Thyroid gland (tissue), 4 donors: Measurements from ENCODE around the gene SLC51A. TPM values are rescaled to one million over a fixed set of nuclear protein-coding genes. Genes with fewer than 3 reads are reported as not detected.

ENCODE experiments used
- DNase-seq, 2 donors: peaks; one replicate each; pipeline ENCODE4 v3.0.0-alpha.2; 2019
- H3K27ac ChIP-seq, 3 donors: fragments of 200-600 bp; sonication (generic); 1 replicate in 2 of 3; 2 replicates in 1 of 3; pipeline ENCODE4 v1.5.1; 2016 to 2019; ENCODE audit warnings: mild to moderate bottlenecking in 1 of 3, moderate library complexity in 1 of 3
- H3K27me3 ChIP-seq: fragments of 200-600 bp; sonication (generic); one replicate; pipeline ENCODE4 v1.5.1; 2019
- H3K36me3 ChIP-seq, 2 donors: fragments of 200-600 bp; sonication (generic); one replicate each; pipeline ENCODE4 v1.5.1; 2016 to 2019
- H3K4me1 ChIP-seq, 2 donors: fragments of 200-600 bp; sonication (generic); one replicate each; pipeline ENCODE4 v1.5.1; 2017 to 2019
- H3K4me3 ChIP-seq, 3 donors: fragments of 200-600 bp; sonication (generic); replicated peaks in 1 of 3; 1 replicate in 2 of 3; 2 replicates in 1 of 3; pipeline ENCODE4 v1.5.1; 2016; ENCODE audit warnings: mild to moderate bottlenecking in 1 of 3
- H3K9me3 ChIP-seq: fragments of 200-600 bp; sonication (generic); one replicate; pipeline ENCODE4 v1.5.1; 2017
- POLR2A ChIP-seq, 2 donors: fragments of 450-650 bp; IDR thresholded peaks; one replicate each; pipeline ENCODE4 v1.6.1; 2017; ENCODE audit warnings: antibody characterized with exemption in 2 of 2, mild to moderate bottlenecking in 2 of 2, moderate library complexity in 1 of 2
- WGBS, 2 donors: methylation state at CpG; one replicate each; pipeline ENCODE4 v1.1.5; 2017; 5-methylcytosine and 5-hydroxymethylcytosine counted together
- intact Hi-C: fragments of 100-400 bp; cut with DNase I; formaldehyde crosslinking; loops from one replicate; pipeline ENCODE4 v1.15.1; 2023
- total RNA-seq, 4 donors: library from RNA; depleted of rRNA; stranded (reverse); fragments of >200 nt; gene quantifications; one replicate each; pipeline ENCODE4 v1.2.3, GENCODE V29; 2016
- TF ChIP-seq, protein P1 (sequence below), 6 experiments: fragments of 200-600 bp in 3 of 6; fragments of 450-650 bp in 3 of 6; sonication (generic) in 3 of 6; IDR thresholded peaks; one replicate each; pipeline ENCODE4 v1.5.1; 2016 to 2019; ENCODE audit warnings: antibody characterized with exemption in 6 of 6, mild to moderate bottlenecking in 2 of 6, inconsistent platforms in 1 of 6, moderate library complexity in 1 of 6

The SLC51A gene
- total RNA-seq, 4 donors from 2014 or later, result 0.56 to 0.63 TPM; not detected in 2

DNA sequence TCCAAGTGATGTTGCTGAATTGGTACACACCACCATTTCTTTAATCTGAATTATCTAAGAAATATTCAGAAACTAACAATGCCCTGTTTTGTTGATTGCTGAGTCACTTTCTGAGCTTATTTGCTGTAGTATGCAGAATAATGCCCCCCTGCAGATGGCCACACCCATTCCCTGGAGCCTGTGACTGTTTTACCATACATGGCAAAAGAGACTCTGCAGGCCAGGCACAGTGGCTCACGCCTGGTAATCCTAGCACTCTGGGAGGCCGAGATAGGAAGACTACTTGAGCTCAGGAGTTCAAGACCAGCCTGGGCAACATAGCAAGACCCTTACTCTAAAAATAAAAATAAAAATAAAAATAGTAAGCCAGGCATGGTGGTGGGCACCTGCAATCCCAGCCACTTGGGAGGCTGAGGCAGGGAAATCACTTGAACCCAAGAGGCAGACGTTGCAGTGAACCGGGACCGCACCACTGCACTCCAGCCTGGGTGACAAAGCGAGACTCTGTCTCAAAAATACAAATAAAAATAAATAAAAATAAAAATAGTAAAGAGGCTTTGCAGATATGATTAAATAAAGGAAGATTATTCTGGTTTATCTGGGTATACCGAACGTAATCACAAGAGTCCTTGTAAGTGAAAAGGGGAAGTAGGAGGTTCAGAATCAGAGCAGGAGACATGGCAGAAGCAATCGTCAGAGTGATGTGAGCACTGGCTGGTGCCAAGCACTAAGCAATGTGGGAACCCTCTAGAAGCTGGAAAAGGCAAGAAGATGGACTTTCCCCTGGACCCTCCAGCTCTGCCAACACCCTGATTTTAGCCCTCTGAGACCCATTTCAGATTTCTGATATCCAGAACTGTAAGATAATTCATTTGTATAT lies 52.2 kb downstream of the SLC51A start:
- H3K9me3 ChIP-seq, result no peaks in the 10 kb centered on the region
- DNase-seq, result no peak
- intact Hi-C loops, result no loop called here
- no peaks in the 10 kb centered on the region for H3K27me3 ChIP-seq
- H3K4me3 ChIP-seq, result no peak overlapping the region
- TF ChIP-seq, protein P1, sequence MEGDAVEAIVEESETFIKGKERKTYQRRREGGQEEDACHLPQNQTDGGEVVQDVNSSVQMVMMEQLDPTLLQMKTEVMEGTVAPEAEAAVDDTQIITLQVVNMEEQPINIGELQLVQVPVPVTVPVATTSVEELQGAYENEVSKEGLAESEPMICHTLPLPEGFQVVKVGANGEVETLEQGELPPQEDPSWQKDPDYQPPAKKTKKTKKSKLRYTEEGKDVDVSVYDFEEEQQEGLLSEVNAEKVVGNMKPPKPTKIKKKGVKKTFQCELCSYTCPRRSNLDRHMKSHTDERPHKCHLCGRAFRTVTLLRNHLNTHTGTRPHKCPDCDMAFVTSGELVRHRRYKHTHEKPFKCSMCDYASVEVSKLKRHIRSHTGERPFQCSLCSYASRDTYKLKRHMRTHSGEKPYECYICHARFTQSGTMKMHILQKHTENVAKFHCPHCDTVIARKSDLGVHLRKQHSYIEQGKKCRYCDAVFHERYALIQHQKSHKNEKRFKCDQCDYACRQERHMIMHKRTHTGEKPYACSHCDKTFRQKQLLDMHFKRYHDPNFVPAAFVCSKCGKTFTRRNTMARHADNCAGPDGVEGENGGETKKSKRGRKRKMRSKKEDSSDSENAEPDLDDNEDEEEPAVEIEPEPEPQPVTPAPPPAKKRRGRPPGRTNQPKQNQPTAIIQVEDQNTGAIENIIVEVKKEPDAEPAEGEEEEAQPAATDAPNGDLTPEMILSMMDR (IDR thresholded peaks at IDR 0.05), result no peak
- no peak for TF ChIP-seq POLR2A (IDR thresholded peaks at IDR 0.05)
- H3K27ac ChIP-seq, result no peak overlapping the region
- 88% methylated on average over 9 of the region's 9 CpGs for WGBS, 2 donors
- H3K36me3 ChIP-seq, result peaks cover 4 to 19% of the 10 kb centered on the region in 2 donors
- H3K4me1 ChIP-seq, result no peaks in the 10 kb centered on the region

DNA sequence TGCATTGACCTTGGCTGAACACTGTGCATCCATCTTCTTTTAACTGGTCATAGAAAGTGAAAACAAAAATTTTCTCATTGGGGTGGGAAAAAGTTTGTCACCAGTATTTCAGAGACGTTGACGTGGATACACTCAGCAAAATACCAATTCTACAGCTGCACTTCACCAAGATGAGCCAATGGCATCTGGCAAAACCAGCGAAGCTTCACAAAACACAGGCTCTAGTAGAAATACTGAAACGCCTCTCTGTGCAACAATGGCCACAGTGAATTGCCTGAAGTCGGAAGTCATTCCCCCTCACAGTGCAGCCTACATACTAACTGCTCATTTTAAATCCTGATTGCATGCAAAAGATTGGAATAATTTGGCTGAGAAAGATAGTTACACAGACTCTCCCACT lies 54.2 kb downstream of the SLC51A start:
- Histone ChIP-seq H3K36me3 (peaks cover 4 to 19% of the 10 kb centered on the region in 2 donors), H3K4me3 (no peak overlapping the region), H3K27ac (no peak overlapping the region), H3K4me1 (no peaks in the 10 kb centered on the region), H3K27me3 (no peaks in the 10 kb centered on the region), H3K9me3 (no peaks in the 10 kb centered on the region)
- WGBS, 2 donors, result 96% methylated on average over 5 of the region's 5 CpGs
- TF ChIP-seq, protein P1 (IDR thresholded peaks at IDR 0.05), result no peak
- no peak for TF ChIP-seq POLR2A (IDR thresholded peaks at IDR 0.05)
- intact Hi-C loops, result no loop called here
- DNase-seq, result no peak

DNA sequence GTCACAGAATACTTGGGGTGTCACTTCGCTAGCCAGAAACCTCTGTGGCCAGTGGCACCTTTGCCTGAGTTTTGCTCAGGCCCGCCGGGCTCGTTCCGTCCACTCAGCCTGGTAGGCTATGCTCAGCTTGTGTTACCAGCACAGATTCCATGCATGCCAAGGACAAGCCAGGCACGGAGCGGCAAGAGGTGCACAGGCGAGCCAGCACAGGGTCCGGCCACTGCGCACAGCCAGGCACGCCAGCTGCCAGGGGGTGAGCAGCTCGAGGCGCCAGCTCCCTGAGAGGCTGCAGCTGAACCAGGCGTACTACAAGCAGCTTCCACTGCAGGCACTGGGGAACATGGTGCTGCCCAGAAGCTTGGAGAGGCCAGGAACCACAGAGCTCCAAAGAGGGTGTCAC lies 56.5 kb downstream of the SLC51A start:
- WGBS, 2 donors, result 96 to 99% methylated on average over 11 to 14 of the region's 14 CpGs
- DNase-seq, result no peak
- no peak overlapping the region for H3K4me3 ChIP-seq
- no peak overlapping the region for H3K27ac ChIP-seq
- H3K27me3 ChIP-seq, result no peaks in the 10 kb centered on the region
- intact Hi-C loops, result no loop called here
- H3K36me3 ChIP-seq, result peaks cover 0 to 8% of the 10 kb centered on the region in 2 donors
- TF ChIP-seq, protein P1 (IDR thresholded peaks at IDR 0.05), result no peak
- no peak for TF ChIP-seq POLR2A (IDR thresholded peaks at IDR 0.05)
- H3K9me3 ChIP-seq, result no peaks in the 10 kb centered on the region
- no peaks in the 10 kb centered on the region for H3K4me1 ChIP-seq

DNA sequence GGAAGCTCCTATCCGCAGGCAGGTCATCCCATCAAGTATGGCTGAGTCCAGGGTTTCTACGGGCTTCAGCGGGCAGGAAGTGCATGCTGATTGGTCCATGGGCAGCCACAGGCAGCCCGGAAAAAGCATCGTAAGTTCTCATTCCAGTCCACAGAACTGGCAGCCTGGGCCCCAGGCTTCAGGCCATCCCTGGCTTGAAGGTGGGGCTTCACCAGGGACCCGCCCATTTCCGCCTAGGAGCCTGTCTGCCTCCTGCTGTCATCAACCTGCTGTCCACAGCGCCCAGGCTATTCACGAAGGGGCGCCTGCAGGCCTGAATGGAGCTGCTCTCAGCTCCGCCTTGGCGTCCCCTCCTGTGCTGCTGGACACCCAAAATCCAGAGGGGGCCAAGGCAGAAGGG lies 57.3 kb downstream of the SLC51A start:
- TF ChIP-seq, protein P1 (IDR thresholded peaks at IDR 0.05), result no peak
- TF ChIP-seq POLR2A (IDR thresholded peaks at IDR 0.05), result no peak
- H3K4me1 ChIP-seq, result no peaks in the 10 kb centered on the region
- no peaks in the 10 kb centered on the region for H3K9me3 ChIP-seq
- no peaks in the 10 kb centered on the region for H3K27me3 ChIP-seq
- H3K4me3 ChIP-seq, result no peak overlapping the region
- WGBS, 2 donors, result 93 to 100% methylated on average over 1 to 6 of the region's 12 CpGs
- intact Hi-C loops, result no loop called here
- H3K36me3 ChIP-seq, result peaks cover 0 to 8% of the 10 kb centered on the region in 2 donors
- DNase-seq, result no peak
- no peak overlapping the region for H3K27ac ChIP-seq

DNA sequence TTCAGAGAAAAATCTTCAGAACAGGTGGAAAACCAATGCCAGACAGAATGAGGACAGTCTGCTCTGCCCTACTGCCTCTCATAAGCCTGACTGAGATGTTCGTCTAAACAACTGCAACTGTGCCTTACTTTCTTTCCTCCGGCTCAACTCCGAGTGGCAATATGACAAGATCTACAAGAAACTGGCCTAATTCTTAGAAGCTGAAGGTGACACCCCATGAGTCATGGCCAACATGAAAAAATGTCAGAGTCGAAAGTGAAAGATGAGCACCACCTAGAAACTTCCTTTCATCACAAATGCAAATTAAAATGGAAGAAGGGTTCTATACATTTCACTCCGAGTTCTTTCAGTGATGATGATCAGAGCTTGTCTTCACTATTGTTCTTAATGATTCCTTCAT lies 58.3 kb downstream of the SLC51A start:
- WGBS, 2 donors, result 89 to 93% methylated on average over 5 of the region's 5 CpGs
- H3K4me3 ChIP-seq, result no peak overlapping the region
- no peak for DNase-seq
- H3K36me3 ChIP-seq, result peaks cover 0 to 8% of the 10 kb centered on the region in 2 donors
- no peaks in the 10 kb centered on the region for H3K9me3 ChIP-seq
- H3K4me1 ChIP-seq, result peaks cover 3 to 7% of the 10 kb centered on the region in 2 donors
- TF ChIP-seq, protein P1 (IDR thresholded peaks at IDR 0.05), result no peak
- no peak for TF ChIP-seq POLR2A (IDR thresholded peaks at IDR 0.05)
- H3K27ac ChIP-seq, result no peak overlapping the region
- H3K27me3 ChIP-seq, result no peaks in the 10 kb centered on the region
- intact Hi-C loops, result no loop called here
